NCI-H1694 (cell line): ENCODE results near the gene CELA3B.
A peak's percentile ranks its signal among the peaks of the same experiment; 100 is the strongest.
"Not testable (repeated sequence)": the region's sequence is repeated elsewhere in the genome, so short reads cannot be mapped to it uniquely, and the experiment has no call there.

Source experiments
- DNase-seq: peaks from one replicate; lab custom pipeline; 2025; lab: John Stamatoyannopoulos, UW

The CELA3B gene, protein sequence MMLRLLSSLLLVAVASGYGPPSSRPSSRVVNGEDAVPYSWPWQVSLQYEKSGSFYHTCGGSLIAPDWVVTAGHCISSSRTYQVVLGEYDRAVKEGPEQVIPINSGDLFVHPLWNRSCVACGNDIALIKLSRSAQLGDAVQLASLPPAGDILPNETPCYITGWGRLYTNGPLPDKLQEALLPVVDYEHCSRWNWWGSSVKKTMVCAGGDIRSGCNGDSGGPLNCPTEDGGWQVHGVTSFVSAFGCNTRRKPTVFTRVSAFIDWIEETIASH

DNA sequence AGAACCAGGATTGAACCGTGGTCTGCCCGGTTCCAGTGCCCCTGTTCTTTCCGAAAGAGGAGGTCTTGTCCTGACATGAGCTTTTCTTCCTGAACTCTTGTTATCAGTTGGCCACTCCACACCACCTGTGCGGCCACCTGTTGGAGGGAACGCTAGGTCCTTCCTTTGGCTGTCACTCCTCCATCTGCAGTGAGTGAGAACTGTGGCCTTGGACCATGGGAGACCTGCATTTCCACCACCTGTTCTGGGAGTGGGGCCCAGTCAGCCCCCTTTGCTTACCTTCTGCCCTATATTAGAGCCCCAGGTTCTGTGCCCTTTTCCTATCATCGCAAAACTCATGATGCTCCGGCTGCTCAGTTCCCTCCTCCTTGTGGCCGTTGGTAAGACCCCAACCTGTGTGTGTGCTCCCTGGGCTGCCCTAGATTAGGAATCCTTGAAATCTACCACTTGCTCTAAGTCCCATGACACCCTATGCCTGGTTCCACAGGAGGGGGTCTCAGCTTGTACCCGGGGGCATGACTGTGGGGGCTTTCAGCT, at the start of gene CELA3B:
Gene CELA3B (plus strand): TSS at position 320 of the 537 bp plus-strand sequence. CDS start 18 bp downstream, at position 338.
- DNase-seq: not testable (repeated sequence)

DNA sequence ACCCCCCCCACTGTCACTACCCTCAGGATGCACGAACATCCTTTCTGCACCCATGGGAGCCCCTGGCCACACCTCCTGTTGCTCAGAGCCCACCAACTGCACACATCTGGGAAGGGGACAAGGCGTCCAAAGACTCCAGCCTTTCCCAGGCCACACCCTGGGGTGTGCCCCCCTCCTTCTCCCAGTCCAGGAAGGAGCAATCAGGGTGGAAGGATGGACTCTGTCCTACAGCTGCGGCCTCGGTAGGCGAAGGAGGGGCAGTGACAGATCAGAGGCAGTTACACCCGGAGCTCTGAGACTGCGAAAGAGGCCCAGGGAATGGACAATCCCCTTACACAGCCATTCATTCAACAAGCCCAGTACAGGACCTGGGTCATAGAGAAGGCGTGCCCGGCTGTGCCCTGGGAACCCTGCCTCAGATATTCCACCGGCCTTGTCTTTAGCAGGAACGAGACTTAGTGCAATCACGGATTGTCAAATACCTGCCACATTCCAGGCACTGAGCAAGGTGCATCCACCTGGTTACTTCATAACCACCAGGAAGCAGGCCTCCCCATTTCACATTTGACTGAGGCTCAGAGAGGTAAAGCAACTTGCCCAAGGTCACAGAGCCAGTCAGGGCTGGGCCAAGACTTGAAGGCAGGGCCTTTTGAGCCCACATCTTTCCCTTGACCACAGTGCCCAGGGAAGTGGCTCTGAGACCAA, 49.1 kb upstream of the CELA3B start:
- no peak for DNase-seq

DNA sequence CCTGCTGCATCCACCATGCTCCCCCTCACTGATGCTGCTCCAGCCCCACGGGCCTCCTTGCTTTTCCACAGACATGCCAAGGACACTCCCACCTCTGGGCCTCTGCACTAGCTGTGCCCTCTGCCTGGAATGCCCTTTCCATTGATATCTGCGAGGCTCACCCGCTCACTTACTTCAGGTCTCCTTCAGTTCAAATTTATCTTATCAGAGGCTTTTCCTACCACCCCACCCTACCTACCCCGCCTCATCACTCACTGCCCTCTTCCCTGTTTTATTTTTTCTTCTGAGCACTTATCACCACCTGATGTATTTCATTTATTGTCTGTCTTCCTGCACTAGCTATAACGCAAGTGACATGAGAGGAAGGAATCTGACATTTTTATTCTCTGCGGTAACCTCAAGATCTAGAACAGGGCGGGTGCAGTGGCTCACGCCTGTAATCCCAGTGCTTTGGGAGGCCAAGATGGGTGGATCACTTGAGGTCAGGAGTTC, 46.7 kb upstream of the CELA3B start:
- DNase-seq: no peak

- no peak for DNase-seq
These were observed 46.1 kb upstream of the CELA3B start for GRCh38 chr1:21930629-21931170.

DNA sequence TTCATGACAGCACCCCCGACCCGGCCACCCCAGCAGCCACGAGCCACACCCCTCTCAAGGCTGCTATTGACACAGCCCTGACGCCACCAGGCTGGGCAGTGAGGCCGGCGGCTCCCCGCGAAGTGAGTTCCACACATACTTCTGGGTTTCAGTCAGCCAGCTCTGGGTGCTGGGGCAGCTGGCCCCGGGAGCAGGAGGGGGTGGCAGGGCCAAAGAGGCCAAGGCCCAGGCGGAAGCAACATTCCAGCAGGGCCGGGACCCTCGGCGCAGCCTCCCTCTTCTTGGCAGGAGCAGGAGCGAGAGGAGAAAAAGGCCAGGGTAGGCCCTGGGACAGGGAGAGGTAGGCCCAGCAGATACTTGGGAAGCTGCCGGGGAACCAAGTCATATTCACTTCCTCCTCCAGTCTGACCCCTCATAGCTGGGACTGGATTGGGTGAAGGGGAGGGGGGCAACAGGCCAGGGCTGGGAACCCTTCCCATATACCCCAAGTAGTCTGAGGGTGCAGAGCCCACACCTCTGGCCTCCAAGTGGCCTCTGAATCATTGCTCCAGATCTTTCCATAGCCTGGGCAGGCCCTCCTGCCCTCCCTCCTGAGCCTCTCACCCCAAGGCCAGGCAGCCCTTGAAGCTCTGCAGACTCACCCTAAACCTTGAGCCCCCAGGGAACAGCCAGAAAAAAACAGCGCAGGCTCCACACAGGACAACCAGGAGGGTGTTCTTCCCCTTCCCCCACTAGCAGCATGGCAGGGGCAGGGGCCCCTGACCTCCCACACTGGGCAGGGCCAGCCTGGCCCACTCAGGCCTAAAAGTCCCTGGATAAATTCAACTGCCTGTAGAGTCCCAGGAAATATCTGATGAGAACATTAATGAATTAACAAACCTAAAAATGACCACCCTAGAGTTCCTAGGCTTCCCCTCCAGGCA, 45.4 kb upstream of the CELA3B start:
- DNase-seq: no peak

GRCh38 chr1:21932127-21932526, 44.7 kb upstream of the CELA3B start:
- DNase-seq: no peak

- no peak for DNase-seq
These were observed 43.2 kb upstream of the CELA3B start for GRCh38 chr1:21933397-21934248.

GRCh38 chr1:21935393-21935804, 41.4 kb upstream of the CELA3B start:
- no peak for DNase-seq

- DNase-seq: no peak
These were observed 40.9 kb upstream of the CELA3B start for GRCh38 chr1:21935891-21936365.

GRCh38 chr1:21936366-21937031, 40.3 kb upstream of the CELA3B start:
- no peak for DNase-seq

DNA sequence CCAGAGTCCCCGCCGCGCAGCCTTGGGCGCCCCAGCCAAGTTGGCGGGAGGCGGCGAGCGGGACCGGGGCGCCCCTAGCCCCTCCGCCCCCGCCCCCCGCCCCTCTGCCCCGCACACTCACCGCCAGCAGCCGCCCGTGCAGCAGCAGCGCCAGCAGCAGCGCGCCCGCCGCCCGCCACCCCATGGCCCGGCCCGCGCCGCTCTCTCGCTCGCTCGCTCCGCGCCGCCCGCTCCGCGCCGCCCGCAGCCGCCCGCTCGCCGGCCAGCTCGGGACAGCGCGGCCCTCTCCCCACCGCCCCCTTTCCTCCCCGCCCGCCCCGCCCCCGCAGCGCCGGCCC, 39.8 kb upstream of the CELA3B start, which contains the start of gene HSPG2:
Gene HSPG2 (minus strand): TSS at position 277 of the 338 bp plus-strand sequence. CDS start 93 bp downstream, at position 184.
- no peak for DNase-seq

DNA sequence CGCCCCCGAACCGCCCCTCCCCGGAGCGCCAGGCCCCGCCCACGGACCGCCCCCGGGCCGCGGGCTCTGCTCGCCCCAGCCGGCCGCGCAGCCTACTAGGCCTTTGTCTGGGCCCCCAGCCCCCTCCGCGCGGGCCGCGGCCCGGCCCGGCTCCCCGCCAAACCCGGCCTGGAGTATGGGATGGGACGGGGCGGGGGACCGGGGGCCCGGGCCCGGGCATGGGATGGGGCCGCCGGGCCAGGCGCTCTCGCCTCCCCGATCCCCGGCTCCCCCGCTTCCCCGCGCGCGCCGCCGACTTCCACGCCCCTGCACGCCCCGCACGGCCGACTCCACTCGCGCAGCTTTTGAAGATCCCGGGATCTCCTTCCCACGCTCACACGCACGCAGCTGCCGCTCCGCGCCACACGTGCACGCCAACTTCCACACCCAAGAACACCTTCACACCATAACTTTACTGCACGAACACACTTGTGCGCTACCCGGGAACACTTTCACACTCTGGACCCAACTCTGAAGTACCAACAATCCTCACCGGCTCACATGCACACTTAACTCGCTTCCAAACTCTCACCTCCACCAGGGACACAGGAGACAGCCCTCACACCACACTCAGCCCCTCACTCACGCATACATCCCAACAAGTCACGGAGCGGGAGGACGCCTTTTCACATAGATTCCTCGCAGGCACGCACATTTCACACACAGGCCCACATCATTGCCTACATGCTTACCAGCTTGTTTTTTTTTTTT, 39.3 kb upstream of the CELA3B start:
- DNase-seq: peak; percentile 31

- DNase-seq: no peak
These were observed 37.9 kb upstream of the CELA3B start for GRCh38 chr1:21938732-21939538.

- DNase-seq: peak; percentile 5
These were observed 37.0 kb upstream of the CELA3B start for GRCh38 chr1:21939650-21940374.

- no peak for DNase-seq
These were observed 36.3 kb upstream of the CELA3B start for GRCh38 chr1:21940492-21940891.

- no peak for DNase-seq
These were observed 35.5 kb upstream of the CELA3B start for GRCh38 chr1:21941370-21941769.

DNA sequence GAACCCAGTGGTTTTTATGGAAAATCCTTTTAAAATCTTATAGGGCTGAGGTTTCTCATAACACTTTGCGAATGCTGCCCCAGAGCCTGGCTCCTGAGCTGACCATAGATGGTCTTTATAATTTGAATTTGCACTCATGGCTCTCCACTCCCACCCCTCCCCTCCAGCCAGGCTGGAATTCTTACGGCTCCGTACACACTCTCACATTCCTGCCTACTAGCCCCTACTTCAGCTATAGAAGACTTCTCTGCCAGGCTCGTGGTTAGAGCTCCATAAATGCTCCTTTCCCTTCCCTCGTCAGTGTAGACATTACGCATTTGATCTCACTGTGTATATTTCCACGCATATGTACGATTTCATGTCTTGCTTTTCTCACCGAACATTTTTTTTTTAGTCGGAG, 34.4 kb upstream of the CELA3B start:
- DNase-seq: no peak
